Smooth muscle cell (in vitro differentiated cells): ENCODE data around the gene COX20. TPM values are rescaled to one million over a fixed set of nuclear protein-coding genes. Genes with fewer than 3 reads are reported as not detected.

Experiments
- DNase-seq: peaks from one replicate; lab custom pipeline; 2025; ENCODE audit not compliant: unreplicated experiment; lab: John Stamatoyannopoulos, UW
- H2AFZ ChIP-seq: fragments of 200-600 bp; sonication (generic); 2 replicates; pipeline ENCODE4 v1.6.0; 2016; ENCODE audit warnings: antibody characterized with exemption, low read depth, mild to moderate bottlenecking
- H3F3A ChIP-seq: fragments of 200-600 bp; sonication (generic); 2 replicates; pipeline ENCODE4 v1.6.0; 2017; ENCODE audit warnings: antibody characterized with exemption, low read depth
- H3K27ac ChIP-seq: fragments of 200-600 bp; sonication (generic); 2 replicates; pipeline ENCODE4 v1.5.1; 2016; ENCODE audit warnings: low read depth, mild to moderate bottlenecking
- H3K27me3 ChIP-seq: fragments of 200-600 bp; sonication (generic); 2 replicates; pipeline ENCODE4 v1.6.1; 2016; ENCODE audit warnings: low read depth, mild to moderate bottlenecking
- H3K36me3 ChIP-seq: fragments of 200-600 bp; sonication (generic); 2 replicates; pipeline ENCODE4 v1.5.1; 2016; ENCODE audit warnings: low read depth
- H3K4me1 ChIP-seq: fragments of 200-600 bp; sonication (generic); 2 replicates; pipeline ENCODE4 v1.5.1; 2016; ENCODE audit warnings: low read depth
- H3K4me2 ChIP-seq: fragments of 200-600 bp; sonication (generic); 2 replicates; pipeline ENCODE4 v1.6.0; 2016; ENCODE audit warnings: mild to moderate bottlenecking
- H3K4me3 ChIP-seq: fragments of 200-600 bp; sonication (generic); 2 replicates; pipeline ENCODE4 v1.5.1; 2016; ENCODE audit warnings: mild to moderate bottlenecking
- H3K79me2 ChIP-seq: fragments of 200-600 bp; sonication (generic); 2 replicates; pipeline ENCODE4 v1.6.0; 2016; ENCODE audit warnings: low read depth, mild to moderate bottlenecking
- H3K9ac ChIP-seq: fragments of 200-600 bp; sonication (generic); 2 replicates; pipeline ENCODE4 v1.6.0; 2016; ENCODE audit warnings: low read depth
- H3K9me3 ChIP-seq: fragments of 200-600 bp; sonication (generic); replicated peaks from 2 replicates; pipeline ENCODE4 v1.5.1; 2016; ENCODE audit warnings: low read depth
- H4K20me1 ChIP-seq: fragments of 200-600 bp; sonication (generic); 2 replicates; pipeline ENCODE4 v1.6.0; 2016; ENCODE audit warnings: low read depth
- WGBS: methylation state at CpG from one replicate; pipeline ENCODE4 v1.1.7; 2016; ENCODE audit warnings: low lambda C conversion rate; 5-methylcytosine and 5-hydroxymethylcytosine counted together
- polyA plus RNA-seq: library from polyadenylated mRNA; unstranded; fragments of >200 nt; fragmentation: Nextera tagmentation; extraction: Ambion mirVana; gene quantifications from 2 replicates; pipeline ENCODE4 v1.2.1, GENCODE V29; 2016
- total RNA-seq: library from RNA; depleted of rRNA; stranded (reverse); fragments of >200 nt; gene quantifications from 2 replicates; pipeline ENCODE4 v1.2.3, GENCODE V29; 2014
- TF ChIP-seq, protein P1 (sequence below): fragments of 200-600 bp; sonication (generic); IDR thresholded peaks from 2 replicates; pipeline ENCODE4 v1.5.1; 2017; ENCODE audit warnings: borderline replicate concordance, mild to moderate bottlenecking, antibody characterized with exemption; ENCODE audit not compliant: insufficient read depth, poor library complexity, severe bottlenecking

COX20 gene
- total and polyA plus RNA-seq, 2 experiments from 2014 or later, result 11.1 to 37.2 TPM

DNA sequence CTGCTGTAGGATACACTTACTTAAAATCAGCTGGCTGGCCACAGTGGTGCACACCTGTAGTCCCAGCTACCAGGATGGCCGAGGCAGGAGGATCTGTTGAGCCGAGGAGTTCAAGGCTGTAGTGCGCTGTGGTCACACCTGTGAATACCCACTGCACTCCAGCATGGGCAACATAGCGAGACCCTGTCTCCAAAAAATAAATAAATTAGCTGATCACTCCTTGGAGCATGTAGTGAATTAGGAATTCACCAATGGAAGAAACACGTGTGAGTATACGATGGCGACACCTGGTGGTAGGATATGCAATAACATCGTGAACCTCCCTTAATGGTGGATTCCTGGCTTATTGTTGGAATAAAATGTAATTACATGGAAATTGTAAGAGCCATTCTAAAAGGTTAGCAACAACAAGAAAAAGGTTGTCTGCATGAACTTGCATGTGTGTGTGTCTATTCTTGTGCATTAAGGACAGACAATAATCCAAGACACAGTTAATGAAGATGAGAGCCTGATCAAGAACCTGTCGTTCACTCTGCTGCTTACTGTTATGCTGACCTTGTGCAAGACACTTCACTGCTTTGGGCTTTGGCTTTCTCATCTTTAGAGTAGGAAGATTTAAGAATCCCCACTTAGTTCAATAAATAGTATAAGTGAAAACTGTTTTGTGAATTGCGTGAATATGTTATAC, 38.6 kb upstream of the COX20 start:
- Histone ChIP-seq H3K4me1 (no peaks in the 10 kb centered on the region), H3K9ac (no peak overlapping the region), H3K4me2 (no peak overlapping the region), H3K9me3 (no peaks in the 10 kb centered on the region), H2AFZ (no peak overlapping the region), H3K79me2 (no peaks in the 10 kb centered on the region), H4K20me1 (no peaks in the 10 kb centered on the region), H3K27ac (no peak overlapping the region), H3F3A (no peaks in the 10 kb centered on the region), H3K27me3 (no peaks in the 10 kb centered on the region), H3K36me3 (no peaks in the 10 kb centered on the region), H3K4me3 (no peak overlapping the region)
- no peak for DNase-seq
- TF ChIP-seq, protein P1, sequence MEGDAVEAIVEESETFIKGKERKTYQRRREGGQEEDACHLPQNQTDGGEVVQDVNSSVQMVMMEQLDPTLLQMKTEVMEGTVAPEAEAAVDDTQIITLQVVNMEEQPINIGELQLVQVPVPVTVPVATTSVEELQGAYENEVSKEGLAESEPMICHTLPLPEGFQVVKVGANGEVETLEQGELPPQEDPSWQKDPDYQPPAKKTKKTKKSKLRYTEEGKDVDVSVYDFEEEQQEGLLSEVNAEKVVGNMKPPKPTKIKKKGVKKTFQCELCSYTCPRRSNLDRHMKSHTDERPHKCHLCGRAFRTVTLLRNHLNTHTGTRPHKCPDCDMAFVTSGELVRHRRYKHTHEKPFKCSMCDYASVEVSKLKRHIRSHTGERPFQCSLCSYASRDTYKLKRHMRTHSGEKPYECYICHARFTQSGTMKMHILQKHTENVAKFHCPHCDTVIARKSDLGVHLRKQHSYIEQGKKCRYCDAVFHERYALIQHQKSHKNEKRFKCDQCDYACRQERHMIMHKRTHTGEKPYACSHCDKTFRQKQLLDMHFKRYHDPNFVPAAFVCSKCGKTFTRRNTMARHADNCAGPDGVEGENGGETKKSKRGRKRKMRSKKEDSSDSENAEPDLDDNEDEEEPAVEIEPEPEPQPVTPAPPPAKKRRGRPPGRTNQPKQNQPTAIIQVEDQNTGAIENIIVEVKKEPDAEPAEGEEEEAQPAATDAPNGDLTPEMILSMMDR, result peak; percentile 86
- 50% methylated on average over 10 of the region's 10 CpGs for WGBS

DNA sequence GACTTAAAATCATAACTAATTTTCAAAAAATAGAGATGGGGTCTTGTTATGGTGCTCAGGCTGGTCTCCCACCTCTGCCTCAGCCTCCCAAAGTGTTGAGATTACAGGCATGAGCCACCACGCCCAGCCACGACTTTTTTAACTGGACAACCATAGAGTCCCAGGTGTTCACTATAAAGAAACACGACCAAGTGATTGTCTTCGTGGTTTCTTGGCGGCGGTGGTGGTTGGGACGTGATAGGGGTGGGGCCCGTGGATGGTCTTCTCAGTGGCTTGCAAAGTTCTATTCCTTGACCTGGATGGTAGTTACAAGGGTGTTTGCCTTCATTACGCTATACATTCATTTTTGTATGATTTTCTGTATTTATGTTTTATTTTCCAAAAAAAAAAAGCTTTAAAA, 34.6 kb upstream of the COX20 start:
- H3K9me3 ChIP-seq, result no peaks in the 10 kb centered on the region
- TF ChIP-seq, protein P1, result no peak
- H3K9ac ChIP-seq, result no peak overlapping the region
- no peak for DNase-seq
- no peak overlapping the region for H3K27ac ChIP-seq
- no peak overlapping the region for H2AFZ ChIP-seq
- no peaks in the 10 kb centered on the region for H3K27me3 ChIP-seq
- H3K4me3 ChIP-seq, result no peak overlapping the region
- H3K4me1 ChIP-seq, result no peaks in the 10 kb centered on the region
- H3K4me2 ChIP-seq, result no peak overlapping the region
- 93% methylated on average over 9 of the region's 9 CpGs for WGBS
- H3K36me3 ChIP-seq, result no peaks in the 10 kb centered on the region
- H3K79me2 ChIP-seq, result no peaks in the 10 kb centered on the region
- no peaks in the 10 kb centered on the region for H3F3A ChIP-seq
- no peaks in the 10 kb centered on the region for H4K20me1 ChIP-seq

DNA sequence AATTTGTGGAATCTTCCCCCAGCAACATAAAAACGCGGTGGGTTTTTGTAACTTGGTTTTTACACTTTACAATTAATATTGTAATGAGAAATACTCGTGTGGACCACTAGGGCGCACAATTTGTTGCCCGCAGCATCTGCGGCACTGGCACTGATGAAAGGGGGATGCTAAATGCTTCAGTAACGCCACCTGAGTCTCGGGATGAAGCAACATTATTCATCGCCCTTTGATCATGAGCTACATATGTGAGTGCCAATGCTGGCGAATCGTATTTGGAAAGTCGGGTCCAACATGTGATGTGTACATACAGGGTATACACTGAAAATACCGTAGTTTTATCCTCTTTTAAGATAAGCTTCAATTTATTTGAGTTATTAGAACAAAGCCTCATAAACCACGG, 34.2 kb upstream of the COX20 start:
- Histone ChIP-seq H2AFZ (no peak overlapping the region), H3K36me3 (no peaks in the 10 kb centered on the region)
- 56% methylated on average over 14 of the region's 14 CpGs for WGBS

More for the DNA sequence above, 34.2 kb upstream of the COX20 start:
- TF ChIP-seq, protein P1, result peak; percentile 50
- H4K20me1 ChIP-seq, result no peaks in the 10 kb centered on the region
- no peak for DNase-seq
- H3K9me3 ChIP-seq, result no peaks in the 10 kb centered on the region
- H3K9ac ChIP-seq, result no peak overlapping the region
- no peak overlapping the region for H3K4me3 ChIP-seq
- H3K79me2 ChIP-seq, result no peaks in the 10 kb centered on the region
- no peaks in the 10 kb centered on the region for H3K4me1 ChIP-seq
- no peaks in the 10 kb centered on the region for H3F3A ChIP-seq
- H3K27ac ChIP-seq, result no peak overlapping the region
- no peak overlapping the region for H3K4me2 ChIP-seq
- H3K27me3 ChIP-seq, result no peaks in the 10 kb centered on the region
